Hematopoietic multipotent progenitor cell treated with erythropoietin and hydrocortisone succinate and interleukin-3 and kit ligand, for 15 days (in vitro differentiated cells): ENCODE measurements around the gene PRKCB.

Source experiments
- DNase-seq: peaks from one replicate; pipeline ENCODE4 v3.0.0-alpha.2; 2015; ENCODE audit warnings: low spot score

PRKCB gene

DNA sequence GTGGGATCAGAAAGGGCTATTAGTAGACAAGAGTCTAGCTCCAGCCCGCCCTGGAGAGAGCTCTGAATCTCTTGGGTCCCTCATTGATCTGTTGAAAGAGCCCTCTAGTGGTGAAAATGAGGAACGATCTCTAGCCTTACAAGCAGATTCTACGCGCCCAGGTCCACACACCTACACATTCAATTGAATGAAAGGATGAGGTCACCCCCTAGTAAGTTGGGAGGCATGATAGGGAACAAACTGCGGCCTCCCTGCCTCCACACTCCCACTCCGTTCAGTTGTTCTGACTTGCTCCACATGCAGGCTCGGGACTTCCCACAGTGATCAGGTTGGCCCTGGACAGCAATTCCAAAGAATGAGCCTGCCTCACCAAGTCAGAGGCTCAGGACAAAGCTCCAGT, 417.4 kb downstream of the PRKCB start:
- DNase-seq, result peak; percentile 57

DNA sequence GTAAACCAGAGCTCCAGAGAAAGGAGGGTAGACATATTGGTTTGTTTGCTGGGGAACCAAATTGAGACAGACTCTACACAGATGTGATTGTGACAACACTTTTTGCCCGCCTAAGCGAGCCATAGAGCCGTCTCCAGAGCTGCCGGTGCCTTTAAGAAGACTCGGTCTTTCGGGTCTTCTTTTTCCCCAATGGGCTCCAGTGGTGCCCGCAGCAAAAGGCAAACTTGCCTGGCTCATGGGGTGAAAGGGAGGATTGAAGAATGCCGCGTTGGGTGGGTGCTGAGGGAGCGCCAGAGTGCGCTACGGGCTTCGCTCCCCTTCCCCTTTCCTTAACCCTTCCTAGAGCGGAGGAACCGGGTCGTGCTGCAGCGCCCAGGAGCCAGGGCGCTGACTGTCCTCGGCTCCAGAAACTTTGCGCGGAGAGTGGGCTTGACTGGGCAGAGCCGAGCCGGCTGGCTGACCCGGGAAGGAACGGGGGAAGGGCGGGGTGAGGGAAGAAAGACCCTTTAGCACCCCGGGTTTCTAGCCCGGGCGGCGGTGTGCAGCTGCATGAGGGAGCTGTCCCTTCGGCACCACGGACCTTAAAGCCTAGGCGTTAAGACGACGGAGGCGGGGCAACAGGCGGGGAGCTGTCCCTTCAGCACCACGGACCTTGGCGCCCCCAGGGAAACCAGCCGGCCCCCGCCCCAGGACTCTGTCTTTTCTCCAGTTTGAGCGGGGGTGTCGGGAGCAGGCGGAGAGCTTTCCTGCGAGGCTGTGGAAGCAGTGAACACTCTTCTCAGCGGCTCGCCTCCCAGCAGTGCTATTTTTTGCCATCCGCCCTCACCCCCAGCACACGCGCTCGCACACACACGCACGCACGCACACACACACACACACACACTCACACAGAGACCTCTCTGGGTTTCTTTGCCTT, 419.9 kb downstream of the PRKCB start, which contains the start of gene CACNG3:
Gene CACNG3, plus strand, starts transcription at position 880 of the 916 bp plus-strand sequence. CDS start 420 bp downstream, outside the sequence.
- no peak for DNase-seq

DNA sequence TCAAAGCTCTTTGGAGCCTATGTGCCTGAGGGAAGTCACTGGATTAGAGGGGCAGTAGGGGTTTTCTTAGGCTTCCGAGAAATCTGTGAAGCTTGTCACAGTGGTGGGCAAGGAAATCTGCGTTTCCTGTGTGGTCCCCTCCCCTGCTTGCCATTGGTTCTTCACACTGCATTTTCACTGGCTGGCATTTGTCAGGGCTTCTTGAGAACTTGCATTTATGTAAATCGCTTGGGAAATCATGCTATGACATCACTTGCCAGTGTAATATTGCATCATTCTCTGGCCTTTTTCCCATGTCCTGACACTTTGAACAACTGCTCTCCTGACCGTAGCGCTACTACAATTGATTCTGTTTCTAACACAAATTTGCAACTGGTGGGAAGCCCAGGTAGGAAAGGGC, 422.2 kb downstream of the PRKCB start:
- no peak for DNase-seq

DNA sequence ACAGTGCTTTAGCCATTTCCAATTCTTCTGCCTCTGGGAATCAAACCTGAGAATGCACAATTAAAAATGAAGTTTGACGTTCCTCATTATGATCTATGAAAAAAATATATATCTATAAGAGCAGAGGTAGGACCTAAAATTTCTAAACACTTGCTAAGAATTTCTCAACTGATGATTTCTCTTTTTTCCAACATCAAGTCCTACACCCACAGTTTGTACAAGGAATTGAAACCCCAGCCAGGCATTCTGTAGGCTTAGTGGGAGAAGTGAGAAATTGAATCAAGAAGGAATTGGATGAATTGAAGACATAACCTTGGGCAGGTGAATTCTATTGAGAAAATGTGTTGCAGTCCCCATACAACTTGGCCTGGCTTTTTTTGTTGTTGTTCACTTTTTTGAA, 423.0 kb downstream of the PRKCB start:
- no peak for DNase-seq

DNA sequence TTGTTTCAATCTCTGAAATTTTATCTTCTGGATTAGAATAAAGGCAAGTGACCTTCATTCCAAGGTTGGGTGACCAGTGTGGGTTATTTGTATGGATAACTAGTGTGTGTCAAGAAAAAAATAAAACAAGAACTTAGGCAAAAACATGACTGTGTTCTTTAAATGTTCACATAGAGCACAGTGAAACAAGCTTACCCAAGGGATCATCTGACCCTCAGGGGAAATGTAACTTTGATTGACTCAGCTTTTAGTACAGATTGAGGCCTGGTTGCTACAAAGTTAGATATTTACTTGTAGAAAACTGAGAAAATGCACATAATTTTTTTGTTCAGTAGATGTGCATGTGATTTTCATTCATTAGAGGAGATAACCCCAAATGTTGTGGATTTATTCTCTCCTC, 427.0 kb downstream of the PRKCB start:
- DNase-seq, result no peak
